Endothelial cell of umbilical vein (primary cell): ENCODE results near the gene PPP1R26. TPM values are rescaled to one million over a fixed set of nuclear protein-coding genes. Genes with fewer than 3 reads are reported as not detected.
"Not testable (repeated sequence)": the region's sequence is repeated elsewhere in the genome, so short reads cannot be mapped to it uniquely, and the experiment has no call there.

Experiments used
- BruUV-seq: library from RNA; stranded (reverse); fragments of 400-500 nt; replicated peaks from 2 replicates; lab custom pipeline; 2021; lab: Mats Ljungman, UMichigan
- CTCF ChIA-PET: fragments of 300-600, 350-600 bp; sonication (Branson Sonifier 250); formaldehyde crosslinking; loops from one replicate; lab custom pipeline; 2021; ENCODE audit warnings: antibody characterized with exemption, inconsistent platforms; lab: Charles Lee
- POLR2A ChIA-PET: fragments of 300-600, 350-600 bp; sonication (Branson Sonifier 250); formaldehyde crosslinking; loops from one replicate; lab custom pipeline; 2021; ENCODE audit warnings: antibody characterized with exemption, inconsistent platforms; lab: Charles Lee
- DNase-seq: peaks from one replicate; pipeline ENCODE4 v3.0.0-alpha.2; 2011; ENCODE audit warnings: low read depth, low spot score
- FAIRE-seq: peaks from 2 replicates; lab custom pipeline; 2011; peaks lifted over from hg19 to GRCh38; lab: Jason Lieb, UNC
- H2AFZ ChIP-seq: 2 replicates; pipeline ENCODE4 v1.6.0; 2012; ENCODE audit warnings: low read depth, low read length, control low read depth, inconsistent platforms
- H3K27ac ChIP-seq: 2 replicates; pipeline ENCODE4 v1.5.1; 2011; ENCODE audit warnings: low read depth, mild to moderate bottlenecking, control low read depth, low read length, moderate library complexity; ENCODE audit not compliant: insufficient read depth
- H3K27me3 ChIP-seq, 2 experiments: 2 replicates each; pipeline versions ENCODE4 v1.6.0 to v1.6.1; 2011; ENCODE audit warnings: low read length in 2 of 2, mixed read lengths in 1 of 2; ENCODE audit not compliant: control insufficient read depth in 2 of 2, insufficient read depth in 2 of 2
- H3K36me3 ChIP-seq, 2 experiments: 2 replicates in 1 of 2; 3 replicates in 1 of 2; pipeline ENCODE4 v1.5.1; 2011; ENCODE audit warnings: low read length in 2 of 2, mild to moderate bottlenecking in 1 of 2, moderate library complexity in 1 of 2; ENCODE audit not compliant: control insufficient read depth in 2 of 2, insufficient read depth in 2 of 2; ENCODE audit errors: extremely low read depth in 1 of 2
- H3K4me1 ChIP-seq: 3 replicates; pipeline ENCODE4 v1.5.1; 2011; ENCODE audit warnings: mild to moderate bottlenecking, low read length; ENCODE audit not compliant: control insufficient read depth, insufficient read depth; ENCODE audit errors: extremely low read depth
- H3K4me2 ChIP-seq: 2 replicates; pipeline ENCODE4 v1.6.1; 2011; ENCODE audit warnings: low read length, control low read depth, mixed read lengths; ENCODE audit not compliant: insufficient read depth
- H3K4me3 ChIP-seq, 3 experiments: fragments of 200-600 bp in 1 of 3; sonication (generic), shearing (Covaris generic) in 1 of 3; replicated peaks in 1 of 3; 2 replicates each; pipeline ENCODE4 v1.5.1; 2011 to 2016; ENCODE audit warnings: control low read depth in 3 of 3, low read length in 3 of 3, mild to moderate bottlenecking in 2 of 3, inconsistent platforms in 1 of 3, low read depth in 1 of 3, moderate library complexity in 1 of 3; ENCODE audit not compliant: insufficient read depth in 1 of 3
- H3K79me2 ChIP-seq: 2 replicates; pipeline ENCODE4 v1.6.0; 2012; ENCODE audit warnings: low read length, inconsistent platforms; ENCODE audit not compliant: control insufficient read depth, insufficient read depth
- H3K9ac ChIP-seq: replicated peaks from 2 replicates; pipeline ENCODE3; 2011; ENCODE audit warnings: low read length, control low read depth; ENCODE audit not compliant: insufficient read depth; ENCODE audit errors: extremely low read depth
- H3K9me1 ChIP-seq: replicated peaks from 3 replicates; pipeline ENCODE4 v1.6.0; 2011; ENCODE audit warnings: mild to moderate bottlenecking, low read length; ENCODE audit not compliant: control insufficient read depth, insufficient read depth; ENCODE audit errors: extremely low read depth
- H3K9me3 ChIP-seq: replicated peaks from 2 replicates; pipeline ENCODE4 v1.5.1; 2012; ENCODE audit warnings: low read length, inconsistent platforms; ENCODE audit not compliant: control insufficient read depth, insufficient read depth
- H4K20me1 ChIP-seq: replicated peaks from 2 replicates; pipeline ENCODE3; 2011; ENCODE audit warnings: mild to moderate bottlenecking, low read length; ENCODE audit not compliant: control insufficient read depth, insufficient read depth; ENCODE audit errors: extremely low read depth
- GATA2 ChIP-seq: IDR thresholded peaks from 2 replicates; pipeline ENCODE4 v1.7.0; 2011; ENCODE audit warnings: low read depth, mild to moderate bottlenecking, moderate library complexity, mixed read lengths, low read length; ENCODE audit not compliant: insufficient read length, insufficient read depth
- POLR2A ChIP-seq: IDR thresholded peaks from 2 replicates; pipeline ENCODE4 v1.6.1; 2012; ENCODE audit warnings: low read depth, mild to moderate bottlenecking, control low read depth, low read length
- dilution Hi-C: fragments of 300-500 bp; cut with MboI; formaldehyde crosslinking; loops from one replicate; pipeline ENCODE4 v1.15.0; 2019; ENCODE audit warnings: low sequenced_read_pairs; ENCODE audit not compliant: extremely low pct_ligation_motif_present
- intact Hi-C: fragments of 100-400 bp; cut with micrococcal nuclease; formaldehyde crosslinking; loops from one replicate; pipeline ENCODE4 v1.10.0; 2022
- polyA plus RNA-seq, 4 experiments: library from polyadenylated mRNA; depleted of rRNA in 3 of 4; stranded (reverse) in 3 of 4; unstranded in 1 of 4; fragments of >200 nt; gene quantifications; 2 replicates each; pipeline versions ENCODE4 v1.2.1 to v1.2.3, GENCODE V29; 2011 to 2012; ENCODE audit warnings: missing spikeins in 1 of 4
- total RNA-seq: library from RNA; stranded (reverse); gene quantifications from 2 replicates; pipeline ENCODE4 v1.2.3, GENCODE V29; 2021

Gene PPP1R26
- total and polyA plus RNA-seq, 2 donors (not counting 3 experiments of a cell fraction or from before 2014, with no cell fraction given) = 5.9 to 16.9 TPM

- DNase-seq = no peak
- TF ChIP-seq POLR2A (no peak), GATA2 (no peak)
- H3K27me3 ChIP-seq = peaks cover 0 to 2% of the 10 kb centered on the region in 2 experiments
- no peak overlapping the region for H3K4me3 ChIP-seq
- dilution Hi-C loops = no loop called here
- no peaks in the 10 kb centered on the region for H4K20me1 ChIP-seq
- H3K79me2 ChIP-seq = no peaks in the 10 kb centered on the region
- no TSS peak for BruUV-seq
- H3K4me2 ChIP-seq = no peak overlapping the region
- no peaks in the 10 kb centered on the region for H3K9me3 ChIP-seq
- ChIA-PET CTCF (no interaction called here), POLR2A (no interaction called here)
- no peak overlapping the region for H2AFZ ChIP-seq
- no peak overlapping the region for H3K27ac ChIP-seq
- no peak overlapping the region for H3K9ac ChIP-seq
- no peaks in the 10 kb centered on the region for H3K9me1 ChIP-seq
- H3K4me1 ChIP-seq = no peaks in the 10 kb centered on the region
- H3K36me3 ChIP-seq = no peaks in the 10 kb centered on the region
- intact Hi-C loops = no loop called here
- FAIRE-seq = no peak
Measured at GRCh38 chr9:135456436-135457104, 23.0 kb upstream of the PPP1R26 start.

DNA sequence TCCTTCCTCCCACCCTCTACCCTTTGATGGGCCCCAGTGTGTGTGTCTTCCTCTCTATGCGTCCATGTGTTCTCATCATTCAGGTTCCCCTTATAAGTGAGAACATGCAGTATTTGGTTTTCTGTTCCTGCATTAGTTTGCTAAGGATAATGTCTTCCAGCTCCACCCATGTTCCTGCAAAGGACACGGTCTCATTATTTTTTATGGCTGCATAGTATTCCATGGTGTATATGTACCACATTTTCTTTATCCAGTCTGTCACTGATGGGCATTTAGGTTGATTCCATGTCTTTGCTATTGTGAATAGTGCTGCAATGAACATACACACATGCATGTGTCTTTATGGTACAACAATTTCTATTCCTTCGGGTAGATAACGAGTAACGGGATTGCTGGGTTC, 21.1 kb upstream of the PPP1R26 start:
- H3K9me1 ChIP-seq, H3K4me1 ChIP-seq, FAIRE-seq, H4K20me1 ChIP-seq, H3K27ac ChIP-seq, BruUV-seq, H3K4me2 ChIP-seq, dilution Hi-C loops, H3K27me3 ChIP-seq, H3K36me3 ChIP-seq, H3K9ac ChIP-seq, POLR2A ChIA-PET, H3K9me3 ChIP-seq, CTCF ChIA-PET, H3K79me2 ChIP-seq, H2AFZ ChIP-seq, intact Hi-C loops, H3K4me3 ChIP-seq, DNase-seq: not testable (repeated sequence)
